Glutamatergic neuron (in vitro differentiated cells): ENCODE results near the gene CNTROB. TPM values are rescaled to one million over a fixed set of nuclear protein-coding genes. Genes with fewer than 3 reads are reported as not detected.

Experiments used
- DNase-seq: peaks from one replicate; pipeline ENCODE4 v3.0.0; 2022
- H3K27ac Mint-ChIP-seq: one replicate; pipeline ENCODE4 v1.8.0; 2020; ENCODE audit warnings: mild to moderate bottlenecking, mixed read lengths, inconsistent platforms; ENCODE audit not compliant: unreplicated experiment
- H3K27me3 Mint-ChIP-seq: one replicate; pipeline ENCODE4 v1.8.0; 2020; ENCODE audit warnings: mild to moderate bottlenecking, moderate library complexity, mixed read lengths, inconsistent platforms; ENCODE audit not compliant: unreplicated experiment
- H3K36me3 Mint-ChIP-seq: one replicate; pipeline ENCODE4 v1.8.0; 2020; ENCODE audit warnings: mild to moderate bottlenecking, mixed read lengths, inconsistent platforms; ENCODE audit not compliant: unreplicated experiment
- H3K4me1 Mint-ChIP-seq: one replicate; pipeline ENCODE4 v1.8.0; 2020; ENCODE audit warnings: mild to moderate bottlenecking, low read depth, mixed read lengths, inconsistent platforms; ENCODE audit not compliant: unreplicated experiment
- H3K4me3 Mint-ChIP-seq: one replicate; pipeline ENCODE4 v1.8.0; 2020; ENCODE audit warnings: mild to moderate bottlenecking, mixed read lengths, inconsistent platforms; ENCODE audit not compliant: unreplicated experiment
- H3K9me3 Mint-ChIP-seq: one replicate; pipeline ENCODE4 v1.8.0; 2020; ENCODE audit warnings: mild to moderate bottlenecking, moderate library complexity, mixed read lengths, inconsistent platforms; ENCODE audit not compliant: unreplicated experiment
- CTCF ChIP-seq: fragments of 200-600 bp; sonication (generic); IDR thresholded peaks from one replicate; pipeline ENCODE4 v1.5.0; 2021; ENCODE audit not compliant: partially characterized antibody, unreplicated experiment
- total RNA-seq: library from RNA; stranded (reverse); fragmentation: NEBNext Ultra II Directional; extraction: Animal tissue kit (Norgen Biotek cat#: 25700); gene quantifications from one replicate; pipeline ENCODE4 v1.2.1, GENCODE V29; 2021; ENCODE audit not compliant: unreplicated experiment

Gene CNTROB
- total RNA-seq, 1 donor from 2014 or later = 55.7 TPM

GRCh38 chr17:7943291-7943690, 11.3 kb downstream of the CNTROB start:
- peaks cover 5% of the 10 kb centered on the region for H3K9me3 Mint-ChIP-seq
- TF ChIP-seq CTCF = no peak
- no peak overlapping the region for H3K27ac Mint-ChIP-seq
- H3K27me3 Mint-ChIP-seq = peaks cover 4% of the 10 kb centered on the region
- H3K36me3 Mint-ChIP-seq = peaks cover 11% of the 10 kb centered on the region
- no peak for DNase-seq
- H3K4me3 Mint-ChIP-seq = no peak overlapping the region
- peaks cover 2% of the 10 kb centered on the region for H3K4me1 Mint-ChIP-seq

GRCh38 chr17:7944326-7944725, 12.3 kb downstream of the CNTROB start:
- H3K4me3 Mint-ChIP-seq = no peak overlapping the region
- no peak for TF ChIP-seq CTCF

GRCh38 chr17:7945651-7946050, 13.6 kb downstream of the CNTROB start:
- TF ChIP-seq CTCF = no peak
- Mint-ChIP-seq H3K36me3 (peaks cover 3% of the 10 kb centered on the region), H3K4me1 (peaks cover 2% of the 10 kb centered on the region), H3K27ac (no peak overlapping the region), H3K27me3 (no peaks in the 10 kb centered on the region), H3K4me3 (no peak overlapping the region), H3K9me3 (peaks cover 1% of the 10 kb centered on the region)
- DNase-seq = no peak

More at GRCh38 chr17:7944326-7944725, 12.3 kb downstream of the CNTROB start:
- Mint-ChIP-seq H3K9me3 (peaks cover 3% of the 10 kb centered on the region), H3K27ac (peak overlapping the region; percentile 33), H3K4me1 (peaks cover 2% of the 10 kb centered on the region), H3K27me3 (peaks cover 2% of the 10 kb centered on the region), H3K36me3 (peaks cover 11% of the 10 kb centered on the region)
- no peak for DNase-seq

GRCh38 chr17:7946441-7946840, 14.4 kb downstream of the CNTROB start:
- no peak for TF ChIP-seq CTCF
- H3K36me3 Mint-ChIP-seq = no peaks in the 10 kb centered on the region

DNA sequence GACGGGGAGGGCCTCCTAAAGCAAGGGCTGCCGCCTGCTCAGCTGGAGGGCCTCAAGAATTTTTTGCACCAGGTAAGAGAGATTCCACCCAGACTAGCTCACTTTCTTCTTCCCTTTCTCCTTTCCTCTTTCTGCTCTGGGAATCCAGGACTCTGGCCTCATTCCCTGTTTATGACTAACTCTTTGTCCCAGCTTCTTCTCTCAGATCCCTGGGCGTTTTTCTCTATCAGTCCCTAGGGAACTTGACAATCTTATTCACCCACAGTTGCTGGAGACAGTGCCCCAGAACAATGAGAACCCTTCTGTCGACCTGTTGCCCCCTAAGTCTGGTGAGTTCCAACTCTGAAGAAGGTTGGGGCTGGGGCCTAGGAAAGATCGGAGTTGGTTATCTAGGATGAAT, 15.6 kb downstream of the CNTROB start:
- H3K4me1 Mint-ChIP-seq = peaks cover 2% of the 10 kb centered on the region
- no peak for DNase-seq
- no peak overlapping the region for H3K4me3 Mint-ChIP-seq
- H3K27me3 Mint-ChIP-seq = no peaks in the 10 kb centered on the region
- no peak for TF ChIP-seq CTCF
- H3K36me3 Mint-ChIP-seq = no peaks in the 10 kb centered on the region
- H3K27ac Mint-ChIP-seq = no peak overlapping the region
- peaks cover 1% of the 10 kb centered on the region for H3K9me3 Mint-ChIP-seq

More at GRCh38 chr17:7946441-7946840, 14.4 kb downstream of the CNTROB start:
- peaks cover 2% of the 10 kb centered on the region for H3K4me1 Mint-ChIP-seq
- no peak overlapping the region for H3K4me3 Mint-ChIP-seq
- peaks cover 1% of the 10 kb centered on the region for H3K9me3 Mint-ChIP-seq
- no peak overlapping the region for H3K27ac Mint-ChIP-seq
- no peak for DNase-seq
- no peaks in the 10 kb centered on the region for H3K27me3 Mint-ChIP-seq
